Mesothelial cell of epicardium (in vitro differentiated cells): ENCODE results near the gene PHF20. TPM values are rescaled to one million over a fixed set of nuclear protein-coding genes. Genes with fewer than 3 reads are reported as not detected.

Source experiments
- DNase-seq, 2 experiments: peaks; one replicate each; pipeline ENCODE4 v3.0.0; 2021; ENCODE audit warnings: low spot score in 2 of 2; ENCODE audit not compliant: unreplicated experiment in 2 of 2
- H3K27ac Mint-ChIP-seq: 2 replicates; pipeline ENCODE4 v1.8.0; 2021; ENCODE audit warnings: mixed read lengths
- H3K27me3 Mint-ChIP-seq: 2 replicates; pipeline ENCODE4 v1.8.0; 2021; ENCODE audit warnings: low read depth, mixed read lengths
- H3K36me3 Mint-ChIP-seq: 2 replicates; pipeline ENCODE4 v1.8.0; 2021; ENCODE audit warnings: mixed read lengths
- H3K4me1 Mint-ChIP-seq: 2 replicates; pipeline ENCODE4 v1.8.0; 2021; ENCODE audit warnings: mixed read lengths
- H3K4me3 Mint-ChIP-seq: 2 replicates; pipeline ENCODE4 v1.8.0; 2021; ENCODE audit warnings: mild to moderate bottlenecking, moderate library complexity, mixed read lengths
- H3K9me3 Mint-ChIP-seq: 2 replicates; pipeline ENCODE4 v1.8.0; 2021; ENCODE audit warnings: mixed read lengths
- CTCF ChIP-seq: fragments of 200-600 bp; sonication (generic); IDR thresholded peaks from one replicate; pipeline ENCODE4 v1.5.0; 2021; ENCODE audit warnings: antibody characterized with exemption; ENCODE audit not compliant: unreplicated experiment
- total RNA-seq: library from RNA; stranded (reverse); gene quantifications from 3 replicates; pipeline ENCODE4 v1.2.1, GENCODE V29; 2021

Gene PHF20
- total RNA-seq, 1 donor from 2014 or later, result 48.6 TPM

- no peak for DNase-seq
- H3K9me3 Mint-ChIP-seq, result no peaks in the 10 kb centered on the region
- no peak overlapping the region for H3K4me3 Mint-ChIP-seq
- H3K27ac Mint-ChIP-seq, result no peak overlapping the region
- no peak for TF ChIP-seq CTCF
- H3K27me3 Mint-ChIP-seq, result no peaks in the 10 kb centered on the region
- no peaks in the 10 kb centered on the region for H3K4me1 Mint-ChIP-seq
- H3K36me3 Mint-ChIP-seq, result peaks cover 21% of the 10 kb centered on the region
These were observed 135.3 kb downstream of the PHF20 start for GRCh38 chr20:35907017-35907701.

GRCh38 chr20:35908007-35908406 lies 136.2 kb downstream of the PHF20 start:
- Mint-ChIP-seq H3K4me3 (no peak overlapping the region), H3K4me1 (no peaks in the 10 kb centered on the region), H3K27me3 (no peaks in the 10 kb centered on the region), H3K27ac (no peak overlapping the region), H3K9me3 (no peaks in the 10 kb centered on the region), H3K36me3 (peaks cover 25% of the 10 kb centered on the region)
- DNase-seq, result no peak
- TF ChIP-seq CTCF, result no peak

GRCh38 chr20:35909176-35909575 lies 137.4 kb downstream of the PHF20 start:
- no peak for TF ChIP-seq CTCF
- DNase-seq, result no peak
- Mint-ChIP-seq H3K36me3 (peaks cover 27% of the 10 kb centered on the region), H3K4me3 (no peak overlapping the region), H3K4me1 (no peaks in the 10 kb centered on the region), H3K27me3 (no peaks in the 10 kb centered on the region), H3K9me3 (no peaks in the 10 kb centered on the region), H3K27ac (no peak overlapping the region)

- H3K27me3 Mint-ChIP-seq, result no peaks in the 10 kb centered on the region
- TF ChIP-seq CTCF, result no peak
- H3K4me3 Mint-ChIP-seq, result no peak overlapping the region
- H3K4me1 Mint-ChIP-seq, result no peaks in the 10 kb centered on the region
- H3K27ac Mint-ChIP-seq, result no peak overlapping the region
- DNase-seq, result no peak
- peaks cover 30% of the 10 kb centered on the region for H3K36me3 Mint-ChIP-seq
- H3K9me3 Mint-ChIP-seq, result no peaks in the 10 kb centered on the region
These were observed 138.0 kb downstream of the PHF20 start for GRCh38 chr20:35909796-35910195.

GRCh38 chr20:35910254-35910653 lies 138.4 kb downstream of the PHF20 start:
- Mint-ChIP-seq H3K27ac (no peak overlapping the region), H3K4me3 (no peak overlapping the region), H3K4me1 (no peaks in the 10 kb centered on the region), H3K9me3 (no peaks in the 10 kb centered on the region), H3K36me3 (peaks cover 28% of the 10 kb centered on the region), H3K27me3 (no peaks in the 10 kb centered on the region)
- DNase-seq, result no peak
- no peak for TF ChIP-seq CTCF

- no peak overlapping the region for H3K4me3 Mint-ChIP-seq
- H3K27ac Mint-ChIP-seq, result no peak overlapping the region
- DNase-seq, result no peak
- no peaks in the 10 kb centered on the region for H3K27me3 Mint-ChIP-seq
- H3K9me3 Mint-ChIP-seq, result no peaks in the 10 kb centered on the region
- H3K36me3 Mint-ChIP-seq, result peaks cover 30% of the 10 kb centered on the region
- TF ChIP-seq CTCF, result no peak
- H3K4me1 Mint-ChIP-seq, result no peaks in the 10 kb centered on the region
These were observed 141.1 kb downstream of the PHF20 start for GRCh38 chr20:35912881-35913280.
